ENCODE results near the gene ADGRL4.

DNA sequence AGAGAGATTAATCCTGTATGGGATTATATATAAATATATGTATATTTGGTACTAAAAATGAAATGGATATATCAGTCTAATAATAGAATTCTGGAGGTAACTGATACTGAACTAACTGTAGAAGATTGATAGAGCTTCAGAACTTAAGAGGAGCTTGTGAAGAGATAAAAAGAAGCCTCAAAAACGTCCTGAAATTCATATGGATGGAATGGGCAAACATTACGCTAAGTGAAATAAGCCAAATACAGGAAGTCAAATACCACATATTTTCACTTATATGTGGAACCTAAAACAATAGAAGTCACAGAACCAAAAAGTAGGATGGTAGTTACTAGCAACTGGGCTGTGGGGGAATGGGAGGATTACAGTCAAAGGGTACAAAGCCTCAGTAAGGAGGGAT is 36.0 kb upstream of the ADGRL4 start:
- TF ChIP-seq, protein P1, sequence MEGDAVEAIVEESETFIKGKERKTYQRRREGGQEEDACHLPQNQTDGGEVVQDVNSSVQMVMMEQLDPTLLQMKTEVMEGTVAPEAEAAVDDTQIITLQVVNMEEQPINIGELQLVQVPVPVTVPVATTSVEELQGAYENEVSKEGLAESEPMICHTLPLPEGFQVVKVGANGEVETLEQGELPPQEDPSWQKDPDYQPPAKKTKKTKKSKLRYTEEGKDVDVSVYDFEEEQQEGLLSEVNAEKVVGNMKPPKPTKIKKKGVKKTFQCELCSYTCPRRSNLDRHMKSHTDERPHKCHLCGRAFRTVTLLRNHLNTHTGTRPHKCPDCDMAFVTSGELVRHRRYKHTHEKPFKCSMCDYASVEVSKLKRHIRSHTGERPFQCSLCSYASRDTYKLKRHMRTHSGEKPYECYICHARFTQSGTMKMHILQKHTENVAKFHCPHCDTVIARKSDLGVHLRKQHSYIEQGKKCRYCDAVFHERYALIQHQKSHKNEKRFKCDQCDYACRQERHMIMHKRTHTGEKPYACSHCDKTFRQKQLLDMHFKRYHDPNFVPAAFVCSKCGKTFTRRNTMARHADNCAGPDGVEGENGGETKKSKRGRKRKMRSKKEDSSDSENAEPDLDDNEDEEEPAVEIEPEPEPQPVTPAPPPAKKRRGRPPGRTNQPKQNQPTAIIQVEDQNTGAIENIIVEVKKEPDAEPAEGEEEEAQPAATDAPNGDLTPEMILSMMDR (IDR thresholded peaks at IDR 0.05), result no peak
- TF ChIP-seq POLR2A (IDR thresholded peaks at IDR 0.05), result no peak
